ENCODE measurements around the gene FBXW12.

The FBXW12 gene

DNA sequence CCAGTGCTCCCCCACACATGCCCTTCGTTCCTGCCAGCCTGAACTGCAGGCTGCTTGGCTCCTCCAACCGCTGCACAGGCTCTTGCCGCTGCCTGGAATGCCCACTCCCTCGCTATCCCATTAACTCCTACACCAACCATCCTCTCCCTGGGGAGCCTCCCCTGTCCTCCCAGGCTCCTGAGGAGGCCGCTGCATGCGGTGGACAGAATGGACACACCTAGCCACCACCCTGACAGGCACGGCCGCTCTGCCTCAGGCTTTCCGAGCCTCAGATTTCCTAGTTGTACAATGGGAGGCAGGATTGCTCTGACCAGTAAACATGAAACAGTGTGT is 55.6 kb downstream of the FBXW12 start:
- H3K27ac ChIP-seq (ENCODE audit: low read depth in 2 of 2, low read length in 2 of 2) = peak overlapping the region; percentile 87 to 88

DNA sequence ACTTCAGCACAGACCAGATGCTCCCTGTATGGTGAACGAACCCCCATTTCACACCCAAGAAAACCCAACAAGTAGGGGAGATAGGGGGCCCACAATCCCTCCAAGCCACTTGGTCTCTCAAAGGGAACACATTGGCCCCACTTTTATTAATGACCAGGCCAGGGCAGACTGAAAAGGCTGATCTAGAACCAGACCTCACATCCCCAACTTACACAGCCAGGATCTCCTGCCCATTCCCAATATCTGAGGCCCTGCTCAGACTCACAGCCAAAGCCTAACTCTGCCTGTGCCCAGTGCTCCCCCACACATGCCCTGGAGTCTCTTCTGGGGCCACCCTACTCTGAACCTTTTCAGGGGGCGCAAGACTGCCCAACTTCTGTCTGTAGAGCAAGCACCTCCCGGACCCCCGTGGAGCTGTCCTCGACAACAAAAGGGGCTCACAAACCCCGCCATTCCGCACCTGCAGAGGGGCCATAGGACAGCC is 56.1 kb downstream of the FBXW12 start:
- Histone ChIP-seq H3K4me3 (ENCODE audit: low read length in 2 of 2) (peak overlapping the region; percentile 70 to 71), H3K27me3 (ENCODE audit: control insufficient read depth in 2 of 2, insufficient read depth in 2 of 2, low read length in 2 of 2) (no peaks in the 10 kb centered on the region), H3K9ac (ENCODE audit: low read depth in 1 of 2, low read length in 2 of 2) (peak overlapping the region; percentile 77 to 86), H3K36me3 (ENCODE audit: control insufficient read depth in 2 of 2, insufficient read depth in 2 of 2, low read length in 2 of 2) (peaks cover 0 to 9% of the 10 kb centered on the region in 2 donors), H3K4me1 (ENCODE audit: control insufficient read depth in 2 of 2, insufficient read depth in 2 of 2, low read length in 2 of 2) (peaks cover 46 to 49% of the 10 kb centered on the region in 2 donors), H3K9me3 (ENCODE audit: control insufficient read depth in 2 of 2, low read length in 2 of 2) (no peaks in the 10 kb centered on the region), H3K27ac (ENCODE audit: low read depth in 2 of 2, low read length in 2 of 2) (peak overlapping the region; percentile 87 to 88)

More for the DNA sequence above, 55.6 kb downstream of the FBXW12 start:
- Histone ChIP-seq H3K4me3 (ENCODE audit: low read length in 2 of 2) (peak overlapping the region; percentile 70 to 71), H3K36me3 (ENCODE audit: control insufficient read depth in 2 of 2, insufficient read depth in 2 of 2, low read length in 2 of 2) (peaks cover 0 to 13% of the 10 kb centered on the region in 2 donors), H3K4me1 (ENCODE audit: control insufficient read depth in 2 of 2, insufficient read depth in 2 of 2, low read length in 2 of 2) (peaks cover 40 to 44% of the 10 kb centered on the region in 2 donors), H3K9ac (ENCODE audit: low read depth in 1 of 2, low read length in 2 of 2) (peak overlapping the region; percentile 77 to 86), H3K27me3 (ENCODE audit: control insufficient read depth in 2 of 2, insufficient read depth in 2 of 2, low read length in 2 of 2) (no peaks in the 10 kb centered on the region), H3K9me3 (ENCODE audit: control insufficient read depth in 2 of 2, low read length in 2 of 2) (no peaks in the 10 kb centered on the region)

DNA sequence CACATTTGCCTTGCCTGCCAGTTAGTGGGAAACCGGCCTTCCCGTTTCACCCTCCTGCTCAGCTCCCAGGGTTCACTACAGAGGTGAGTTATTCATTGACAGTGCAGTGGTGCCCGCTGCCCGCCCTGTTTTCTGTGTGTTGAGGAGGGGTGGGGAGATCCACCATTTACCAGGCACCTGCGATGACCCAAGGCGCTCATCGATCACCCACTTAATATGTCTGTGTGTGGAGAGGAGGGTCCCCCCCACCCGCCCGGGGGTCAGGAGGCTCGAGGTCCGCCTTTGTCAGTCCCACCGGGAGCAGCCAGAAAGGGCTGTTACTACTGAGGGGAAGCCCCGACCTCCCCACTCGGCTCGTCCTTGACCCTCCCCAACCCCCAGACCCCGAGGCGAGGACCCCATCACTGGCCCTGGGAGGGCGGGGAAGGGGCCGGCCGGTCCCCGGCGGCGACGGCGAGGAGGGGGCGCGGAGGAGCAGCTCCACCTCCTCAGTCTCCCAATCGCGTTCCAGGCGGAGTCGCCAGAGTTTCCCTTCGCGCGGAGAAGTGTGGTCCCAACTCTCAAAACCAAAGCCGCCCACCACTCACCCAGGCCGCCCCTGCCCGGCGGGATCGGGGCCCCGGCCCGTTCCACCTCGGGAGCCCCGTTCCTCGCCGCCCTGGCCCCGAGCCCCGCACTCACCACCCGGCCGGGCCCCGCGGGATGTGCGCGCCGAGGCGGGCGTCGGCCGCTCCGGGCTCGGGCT is 56.7 kb downstream of the FBXW12 start:
- Histone ChIP-seq H3K4me1 (ENCODE audit: control insufficient read depth in 2 of 2, insufficient read depth in 2 of 2, low read length in 2 of 2) (peaks cover 52 to 55% of the 10 kb centered on the region in 2 donors), H3K27ac (ENCODE audit: low read depth in 2 of 2, low read length in 2 of 2) (peak overlapping the region; percentile 87 to 88), H3K4me3 (ENCODE audit: low read length in 2 of 2) (peak overlapping the region; percentile 70 to 71), H3K9me3 (ENCODE audit: control insufficient read depth in 2 of 2, low read length in 2 of 2) (no peaks in the 10 kb centered on the region), H3K36me3 (ENCODE audit: control insufficient read depth in 2 of 2, insufficient read depth in 2 of 2, low read length in 2 of 2) (peaks cover 0 to 4% of the 10 kb centered on the region in 2 donors), H3K27me3 (ENCODE audit: control insufficient read depth in 2 of 2, insufficient read depth in 2 of 2, low read length in 2 of 2) (no peaks in the 10 kb centered on the region), H3K9ac (ENCODE audit: low read depth in 1 of 2, low read length in 2 of 2) (peak overlapping the region; percentile 77 to 86)

DNA sequence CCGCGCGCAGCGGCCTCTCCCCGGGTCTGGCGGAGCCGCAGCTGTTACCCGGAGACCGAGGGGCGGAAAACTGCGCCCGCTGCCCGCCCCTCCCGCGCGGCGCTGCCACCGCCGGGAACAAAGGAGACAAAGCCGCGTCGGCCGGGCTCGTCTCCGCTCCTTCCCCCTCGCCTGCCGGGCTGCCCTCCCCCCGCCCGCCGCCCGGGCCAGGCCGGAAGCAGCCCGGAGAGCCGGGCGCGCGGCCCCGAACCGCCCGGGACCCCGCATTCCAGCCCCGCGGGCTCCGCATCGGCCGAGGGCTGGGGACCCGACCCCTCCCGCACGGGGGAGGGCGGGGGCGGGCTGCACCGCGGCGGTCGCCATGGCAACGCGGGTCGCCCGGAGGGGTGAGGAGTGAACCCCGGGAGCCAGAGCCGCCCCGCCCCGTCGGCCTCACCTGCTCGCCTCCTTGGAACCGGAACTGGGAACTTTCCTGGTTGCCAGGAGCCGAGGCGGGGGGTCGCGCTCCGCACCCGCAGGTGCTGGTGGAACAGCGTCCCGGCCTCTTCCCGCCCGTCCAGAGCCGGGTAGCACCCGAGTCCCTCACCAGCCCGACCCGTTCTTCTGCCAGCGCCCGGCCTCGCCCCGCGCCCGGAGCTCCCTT is 57.4 kb downstream of the FBXW12 start:
- Histone ChIP-seq H3K4me1 (ENCODE audit: control insufficient read depth in 2 of 2, insufficient read depth in 2 of 2, low read length in 2 of 2) (peaks cover 58 to 61% of the 10 kb centered on the region in 2 donors), H3K4me3 (ENCODE audit: low read length in 2 of 2) (peak overlapping the region; percentile 70 to 71), H3K9me3 (ENCODE audit: control insufficient read depth in 2 of 2, low read length in 2 of 2) (no peaks in the 10 kb centered on the region), H3K36me3 (ENCODE audit: control insufficient read depth in 2 of 2, insufficient read depth in 2 of 2, low read length in 2 of 2) (peaks cover 0 to 4% of the 10 kb centered on the region in 2 donors), H3K9ac (ENCODE audit: low read depth in 1 of 2, low read length in 2 of 2) (peak overlapping the region; percentile 72 to 86), H3K27me3 (ENCODE audit: control insufficient read depth in 2 of 2, insufficient read depth in 2 of 2, low read length in 2 of 2) (no peaks in the 10 kb centered on the region), H3K27ac (ENCODE audit: low read depth in 2 of 2, low read length in 2 of 2) (peak overlapping the region; percentile 87 to 88)

DNA sequence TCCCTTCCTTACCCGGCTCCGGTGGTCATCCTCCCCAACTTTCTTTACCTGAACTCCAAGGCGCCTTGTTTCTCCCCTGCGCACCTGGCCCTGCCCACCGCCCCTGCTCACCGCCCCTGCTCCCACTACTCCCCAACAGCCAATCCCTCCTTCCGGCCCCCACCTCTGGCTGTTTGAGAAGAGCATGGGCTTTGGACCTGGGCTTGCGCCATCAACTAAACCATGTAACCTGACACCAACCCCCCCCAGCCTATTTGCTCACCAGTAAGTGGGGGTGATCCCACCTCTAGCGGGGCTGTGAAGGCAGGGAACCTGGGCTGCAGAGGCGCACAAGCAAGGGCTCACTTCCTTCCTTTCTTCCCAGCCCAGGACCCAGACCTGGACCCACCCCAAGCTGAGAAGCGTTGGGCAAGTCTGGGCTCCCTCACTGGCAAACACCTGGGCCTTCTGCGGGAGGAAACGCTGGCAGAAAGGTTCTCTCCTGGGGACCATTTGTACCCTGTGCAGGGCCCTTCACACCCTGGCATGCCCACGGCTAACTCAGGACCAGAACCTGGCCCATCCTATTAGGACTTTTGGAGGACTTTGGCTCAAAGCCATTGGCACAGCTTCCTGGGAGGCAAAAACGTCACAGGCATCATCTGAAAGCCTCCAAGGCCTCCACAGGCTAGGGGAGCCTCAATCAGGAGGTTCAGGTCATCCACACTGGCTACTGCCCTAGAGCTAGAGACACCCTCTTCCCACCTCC is 58.1 kb downstream of the FBXW12 start, which contains the start of gene PLXNB1:
PLXNB1 (minus strand) TSS at position 127 of the 748 bp plus-strand sequence. CDS start 5,475 bp downstream, outside the sequence.
- Histone ChIP-seq H3K27me3 (ENCODE audit: control insufficient read depth in 2 of 2, insufficient read depth in 2 of 2, low read length in 2 of 2) (no peaks in the 10 kb centered on the region), H3K4me1 (ENCODE audit: control insufficient read depth in 2 of 2, insufficient read depth in 2 of 2, low read length in 2 of 2) (peaks cover 65 to 68% of the 10 kb centered on the region in 2 donors), H3K9ac (ENCODE audit: low read depth in 1 of 2, low read length in 2 of 2) (peak within 1 kb of the TSS; percentile 72 to 86), H3K9me3 (ENCODE audit: control insufficient read depth in 2 of 2, low read length in 2 of 2) (no peaks in the 10 kb centered on the region), H3K4me3 (ENCODE audit: low read length in 2 of 2) (peak within 1 kb of the TSS; percentile 70 to 71), H3K36me3 (ENCODE audit: control insufficient read depth in 2 of 2, insufficient read depth in 2 of 2, low read length in 2 of 2) (peaks cover 0 to 4% of the 10 kb centered on the region in 2 donors), H3K27ac (ENCODE audit: low read depth in 2 of 2, low read length in 2 of 2) (peak within 1 kb of the TSS; percentile 87 to 88)

DNA sequence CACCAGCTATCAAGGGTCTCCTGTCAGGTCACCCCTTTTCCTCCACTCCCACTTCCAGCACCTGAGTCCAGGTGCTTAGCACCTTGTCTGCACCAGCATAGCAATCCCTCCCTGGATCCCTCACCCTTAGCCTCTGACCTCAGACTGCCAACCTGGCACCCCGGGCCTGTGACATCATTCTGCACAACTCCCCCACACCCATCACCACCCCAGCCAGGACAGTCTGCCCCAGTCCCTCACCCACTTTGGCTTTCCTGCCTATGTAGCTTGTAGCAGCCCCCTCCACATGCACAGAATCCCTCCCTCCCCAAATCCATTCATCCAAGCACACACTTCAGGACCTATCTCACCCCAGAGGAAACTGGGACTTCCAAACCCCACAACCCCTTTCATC is 58.7 kb downstream of the FBXW12 start:
- Histone ChIP-seq H3K9me3 (ENCODE audit: control insufficient read depth in 2 of 2, low read length in 2 of 2) (no peaks in the 10 kb centered on the region), H3K27me3 (ENCODE audit: control insufficient read depth in 2 of 2, insufficient read depth in 2 of 2, low read length in 2 of 2) (no peaks in the 10 kb centered on the region), H3K4me1 (ENCODE audit: control insufficient read depth in 2 of 2, insufficient read depth in 2 of 2, low read length in 2 of 2) (peaks cover 66 to 70% of the 10 kb centered on the region in 2 donors), H3K27ac (ENCODE audit: low read depth in 2 of 2, low read length in 2 of 2) (peak overlapping the region; percentile 87 to 88), H3K4me3 (ENCODE audit: low read length in 2 of 2) (no peak overlapping the region), H3K9ac (ENCODE audit: low read depth in 1 of 2, low read length in 2 of 2) (peak overlapping the region in 1 of 2 donors; percentile 86), H3K36me3 (ENCODE audit: control insufficient read depth in 2 of 2, insufficient read depth in 2 of 2, low read length in 2 of 2) (peaks cover 0 to 4% of the 10 kb centered on the region in 2 donors)

DNA sequence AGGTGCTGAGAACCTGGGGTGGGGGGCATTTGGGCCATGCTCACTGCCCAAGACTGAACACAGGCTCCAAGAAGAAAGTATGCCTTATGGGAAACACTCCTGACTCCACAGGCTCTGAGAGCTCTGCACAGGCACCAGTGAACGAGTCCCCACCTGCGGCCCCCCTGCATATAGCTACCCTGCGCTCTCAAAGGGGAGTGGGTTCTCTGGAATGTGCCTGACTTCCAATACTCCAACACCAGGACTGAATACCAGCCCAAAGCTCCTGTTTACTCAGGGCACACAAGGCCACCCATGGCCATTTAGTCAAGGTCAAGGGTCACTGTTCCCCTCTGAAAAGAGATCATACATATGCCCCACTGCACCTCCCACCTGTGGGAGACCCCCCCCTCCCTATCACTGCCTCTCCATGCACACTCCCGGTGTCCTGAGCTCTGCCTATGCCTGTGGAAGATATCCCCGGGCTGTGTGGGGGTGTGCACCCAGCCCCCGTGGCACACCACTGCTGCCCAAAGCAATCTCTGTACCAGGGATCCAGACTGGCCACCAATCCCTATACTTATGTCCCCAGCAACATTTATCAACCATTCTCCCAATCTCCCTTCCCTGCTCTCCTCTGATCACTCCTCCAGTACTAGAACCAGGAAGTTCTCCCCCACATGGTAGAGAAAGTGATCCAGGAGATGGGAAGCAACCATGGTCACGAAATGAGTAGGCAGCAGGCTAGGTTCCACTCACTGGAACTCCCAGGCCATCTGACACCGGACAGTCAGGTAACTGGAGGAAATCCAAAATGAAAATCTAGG is 59.4 kb downstream of the FBXW12 start:
- no peaks in the 10 kb centered on the region for H3K27me3 ChIP-seq (ENCODE audit: control insufficient read depth in 2 of 2, insufficient read depth in 2 of 2, low read length in 2 of 2)
- peak overlapping the region in 1 of 2 donors; percentile 86 for H3K9ac ChIP-seq (ENCODE audit: low read depth in 1 of 2, low read length in 2 of 2)
- no peak overlapping the region for H3K4me3 ChIP-seq (ENCODE audit: low read length in 2 of 2)
- peaks cover 61 to 63% of the 10 kb centered on the region in 2 donors for H3K4me1 ChIP-seq (ENCODE audit: control insufficient read depth in 2 of 2, insufficient read depth in 2 of 2, low read length in 2 of 2)
- H3K9me3 ChIP-seq (ENCODE audit: control insufficient read depth in 2 of 2, low read length in 2 of 2) = no peaks in the 10 kb centered on the region
- no peak overlapping the region for H3K27ac ChIP-seq (ENCODE audit: low read depth in 2 of 2, low read length in 2 of 2)
- H3K36me3 ChIP-seq (ENCODE audit: control insufficient read depth in 2 of 2, insufficient read depth in 2 of 2, low read length in 2 of 2) = peaks cover 0 to 4% of the 10 kb centered on the region in 2 donors

DNA sequence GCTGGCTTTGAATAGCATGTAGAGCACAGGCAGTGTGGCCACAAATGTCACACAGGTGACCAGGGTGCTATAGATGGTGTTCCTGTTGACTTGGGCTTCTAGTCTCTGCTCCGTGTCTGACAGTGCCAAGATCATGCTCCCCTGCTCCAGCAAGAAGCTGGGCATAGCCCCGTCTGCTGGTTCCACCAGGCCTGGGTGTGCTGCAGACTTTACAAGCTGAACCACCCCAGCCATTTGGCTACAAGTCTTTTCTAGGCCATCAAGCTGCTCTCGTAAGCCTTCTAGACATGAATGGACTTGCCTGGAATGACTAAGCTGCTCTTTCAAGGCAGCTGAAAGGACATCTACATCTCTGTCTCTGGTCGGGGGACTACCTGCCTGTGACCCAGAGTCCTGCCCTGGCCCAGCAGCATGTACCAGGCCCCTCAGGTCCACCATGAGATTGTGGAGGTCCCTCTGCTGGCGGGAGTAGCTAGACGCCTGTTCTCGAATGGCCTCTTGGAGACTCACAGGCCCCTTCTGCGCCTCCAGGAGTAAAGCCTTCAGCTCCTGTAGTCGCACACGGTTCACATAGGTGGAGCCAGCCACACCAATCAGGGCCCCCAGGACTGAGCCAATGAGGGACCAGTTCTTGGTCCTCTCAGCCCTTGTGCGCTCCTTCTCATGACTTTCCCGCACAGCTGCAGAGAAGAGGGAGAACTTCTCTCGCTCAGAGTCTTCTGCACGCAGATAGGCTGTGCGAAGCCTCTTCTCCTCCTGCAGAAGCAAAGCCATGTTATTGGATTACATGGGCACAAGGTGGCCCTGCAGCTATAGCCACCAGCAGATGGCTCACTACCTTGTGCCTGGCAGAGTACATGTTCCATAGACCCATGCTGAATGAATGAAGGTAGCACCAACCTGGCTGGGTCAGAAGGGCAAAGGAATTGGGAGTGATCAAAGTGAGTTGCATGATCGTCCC is 60.7 kb downstream of the FBXW12 start:
- no peaks in the 10 kb centered on the region for H3K9me3 ChIP-seq (ENCODE audit: control insufficient read depth in 2 of 2, low read length in 2 of 2)
- H3K27me3 ChIP-seq (ENCODE audit: control insufficient read depth in 2 of 2, insufficient read depth in 2 of 2, low read length in 2 of 2) = no peaks in the 10 kb centered on the region
- peaks cover 0 to 4% of the 10 kb centered on the region in 2 donors for H3K36me3 ChIP-seq (ENCODE audit: control insufficient read depth in 2 of 2, insufficient read depth in 2 of 2, low read length in 2 of 2)
- peak overlapping the region; percentile 82 to 84 for H3K27ac ChIP-seq (ENCODE audit: low read depth in 2 of 2, low read length in 2 of 2)
- peak overlapping the region; percentile 39 to 46 for H3K4me3 ChIP-seq (ENCODE audit: low read length in 2 of 2)
- peak overlapping the region in 1 of 2 donors; percentile 29 for H3K9ac ChIP-seq (ENCODE audit: low read depth in 1 of 2, low read length in 2 of 2)
- peaks cover 49 to 51% of the 10 kb centered on the region in 2 donors for H3K4me1 ChIP-seq (ENCODE audit: control insufficient read depth in 2 of 2, insufficient read depth in 2 of 2, low read length in 2 of 2)

All from mucosa of rectum (tissue), 2 donors.